Stimulated activated memory B cell treated with anti-CD40 and anti-IgM and Interleukin-4, amounts not matched to agents 10 μg/mL and 1 μg/mL and 100 μg/mL, for 72 hours (primary cell): ENCODE measurements around the gene CHMP4B.

Source experiments
- ATAC-seq: fragments of 150-1000 bp; cut with Tn5 transposase; 2 replicates; pipeline ENCODE4 v1.10.0; 2021
- H3K27ac Mint-ChIP-seq: one replicate; pipeline ENCODE4 v1.8.0; 2022; ENCODE audit warnings: mild to moderate bottlenecking, mixed read lengths
- H3K27me3 Mint-ChIP-seq: one replicate; pipeline ENCODE4 v1.8.0; 2022; ENCODE audit warnings: mixed read lengths
- H3K36me3 Mint-ChIP-seq: one replicate; pipeline ENCODE4 v1.8.0; 2022; ENCODE audit warnings: mixed read lengths
- H3K4me1 Mint-ChIP-seq: one replicate; pipeline ENCODE4 v1.8.0; 2022; ENCODE audit warnings: mixed read lengths
- H3K4me3 Mint-ChIP-seq: one replicate; pipeline ENCODE4 v1.8.0; 2022; ENCODE audit warnings: mild to moderate bottlenecking, moderate library complexity, mixed read lengths
- H3K9me3 Mint-ChIP-seq: one replicate; pipeline ENCODE4 v1.8.0; 2022; ENCODE audit warnings: mixed read lengths

The CHMP4B gene

GRCh38 chr20:33796907-33797544 is 14.1 kb upstream of the CHMP4B start:
- H3K27ac Mint-ChIP-seq = no peak overlapping the region
- ATAC-seq = no peak
- H3K36me3 Mint-ChIP-seq = no peaks in the 10 kb centered on the region
- H3K27me3 Mint-ChIP-seq = no peaks in the 10 kb centered on the region
- no peak overlapping the region for H3K4me3 Mint-ChIP-seq
- no peaks in the 10 kb centered on the region for H3K4me1 Mint-ChIP-seq
- no peaks in the 10 kb centered on the region for H3K9me3 Mint-ChIP-seq

GRCh38 chr20:33798444-33798843 is 12.7 kb upstream of the CHMP4B start:
- H3K4me1 Mint-ChIP-seq = no peaks in the 10 kb centered on the region
- no peak overlapping the region for H3K27ac Mint-ChIP-seq
- ATAC-seq = no peak
- no peaks in the 10 kb centered on the region for H3K36me3 Mint-ChIP-seq
- no peak overlapping the region for H3K4me3 Mint-ChIP-seq
- H3K27me3 Mint-ChIP-seq = no peaks in the 10 kb centered on the region
- no peaks in the 10 kb centered on the region for H3K9me3 Mint-ChIP-seq

GRCh38 chr20:33803921-33804337 is 7.2 kb upstream of the CHMP4B start:
- no peaks in the 10 kb centered on the region for H3K4me1 Mint-ChIP-seq
- no peaks in the 10 kb centered on the region for H3K36me3 Mint-ChIP-seq
- no peaks in the 10 kb centered on the region for H3K27me3 Mint-ChIP-seq
- no peak overlapping the region for H3K27ac Mint-ChIP-seq
- no peak overlapping the region for H3K4me3 Mint-ChIP-seq
- ATAC-seq = no peak
- no peaks in the 10 kb centered on the region for H3K9me3 Mint-ChIP-seq

GRCh38 chr20:33808388-33808787 is 2.8 kb upstream of the CHMP4B start:
- Mint-ChIP-seq H3K27ac (no peak overlapping the region), H3K27me3 (no peaks in the 10 kb centered on the region), H3K4me1 (peaks cover 16% of the 10 kb centered on the region)

GRCh38 chr20:33810259-33810658 is 889 bp upstream of the CHMP4B start:
- Mint-ChIP-seq H3K4me3 (no peak overlapping the region), H3K27me3 (no peaks in the 10 kb centered on the region)

More at GRCh38 chr20:33808388-33808787, 2.8 kb upstream of the CHMP4B start:
- Mint-ChIP-seq H3K4me3 (no peak overlapping the region), H3K36me3 (peaks cover 18% of the 10 kb centered on the region), H3K9me3 (no peaks in the 10 kb centered on the region)
- no peak for ATAC-seq

GRCh38 chr20:33811776-33812151 is 616 bp downstream of the CHMP4B start:
- H3K36me3 Mint-ChIP-seq = peaks cover 31% of the 10 kb centered on the region
- H3K27ac Mint-ChIP-seq = peak overlapping the region; percentile 98
- H3K9me3 Mint-ChIP-seq = no peaks in the 10 kb centered on the region
- no peaks in the 10 kb centered on the region for H3K27me3 Mint-ChIP-seq
- H3K4me1 Mint-ChIP-seq = peaks cover 46% of the 10 kb centered on the region
- peak; percentile 44 for ATAC-seq
- H3K4me3 Mint-ChIP-seq = peak overlapping the region; percentile 93

More at GRCh38 chr20:33810259-33810658, 889 bp upstream of the CHMP4B start:
- Mint-ChIP-seq H3K9me3 (no peaks in the 10 kb centered on the region), H3K27ac (no peak overlapping the region), H3K4me1 (peaks cover 33% of the 10 kb centered on the region), H3K36me3 (peaks cover 29% of the 10 kb centered on the region)
- ATAC-seq = no peak

- H3K4me1 Mint-ChIP-seq = peaks cover 52% of the 10 kb centered on the region
- peak overlapping the region; percentile 98 for H3K27ac Mint-ChIP-seq
- no peak for ATAC-seq
- peak overlapping the region; percentile 93 for H3K4me3 Mint-ChIP-seq
- H3K27me3 Mint-ChIP-seq = no peaks in the 10 kb centered on the region
- peaks cover 31% of the 10 kb centered on the region for H3K36me3 Mint-ChIP-seq
- no peaks in the 10 kb centered on the region for H3K9me3 Mint-ChIP-seq
Observed at GRCh38 chr20:33812152-33812849, 1.2 kb downstream of the CHMP4B start.

GRCh38 chr20:33812908-33813462 is 1.8 kb downstream of the CHMP4B start:
- H3K27me3 Mint-ChIP-seq = no peaks in the 10 kb centered on the region
- peak overlapping the region; percentile 93 for H3K4me3 Mint-ChIP-seq
- peaks cover 59% of the 10 kb centered on the region for H3K4me1 Mint-ChIP-seq
- ATAC-seq = no peak
- H3K36me3 Mint-ChIP-seq = peaks cover 31% of the 10 kb centered on the region
- peak overlapping the region; percentile 98 for H3K27ac Mint-ChIP-seq
- H3K9me3 Mint-ChIP-seq = no peaks in the 10 kb centered on the region

- no peak for ATAC-seq
- peaks cover 32% of the 10 kb centered on the region for H3K36me3 Mint-ChIP-seq
- peaks cover 71% of the 10 kb centered on the region for H3K4me1 Mint-ChIP-seq
- no peak overlapping the region for H3K27ac Mint-ChIP-seq
- H3K9me3 Mint-ChIP-seq = no peaks in the 10 kb centered on the region
- H3K27me3 Mint-ChIP-seq = no peaks in the 10 kb centered on the region
- H3K4me3 Mint-ChIP-seq = peak overlapping the region; percentile 93
Observed at GRCh38 chr20:33814238-33814712, 3.1 kb downstream of the CHMP4B start.

GRCh38 chr20:33815671-33816070 is 4.5 kb downstream of the CHMP4B start:
- no peak for ATAC-seq
- no peaks in the 10 kb centered on the region for H3K27me3 Mint-ChIP-seq
- H3K9me3 Mint-ChIP-seq = no peaks in the 10 kb centered on the region
- H3K36me3 Mint-ChIP-seq = peaks cover 42% of the 10 kb centered on the region
- H3K27ac Mint-ChIP-seq = no peak overlapping the region
- H3K4me1 Mint-ChIP-seq = peaks cover 85% of the 10 kb centered on the region
- H3K4me3 Mint-ChIP-seq = no peak overlapping the region

GRCh38 chr20:33816191-33816590 is 5.0 kb downstream of the CHMP4B start:
- no peak for ATAC-seq
- Mint-ChIP-seq H3K9me3 (no peaks in the 10 kb centered on the region), H3K27me3 (no peaks in the 10 kb centered on the region), H3K4me1 (peaks cover 87% of the 10 kb centered on the region), H3K36me3 (peaks cover 43% of the 10 kb centered on the region), H3K27ac (no peak overlapping the region), H3K4me3 (no peak overlapping the region)

- H3K4me1 Mint-ChIP-seq = peaks cover 84% of the 10 kb centered on the region
- H3K27ac Mint-ChIP-seq = peak overlapping the region; percentile 42
Observed at GRCh38 chr20:33817411-33817810, 6.3 kb downstream of the CHMP4B start.

GRCh38 chr20:33819456-33819855 is 8.3 kb downstream of the CHMP4B start:
- H3K4me1 Mint-ChIP-seq = peaks cover 73% of the 10 kb centered on the region

More at GRCh38 chr20:33817411-33817810, 6.3 kb downstream of the CHMP4B start:
- no peak for ATAC-seq
- no peak overlapping the region for H3K4me3 Mint-ChIP-seq
- H3K27me3 Mint-ChIP-seq = no peaks in the 10 kb centered on the region
- H3K9me3 Mint-ChIP-seq = no peaks in the 10 kb centered on the region
- H3K36me3 Mint-ChIP-seq = peaks cover 34% of the 10 kb centered on the region

GRCh38 chr20:33820362-33820761 is 9.2 kb downstream of the CHMP4B start:
- peak overlapping the region; percentile 42 for H3K27ac Mint-ChIP-seq
- no peak overlapping the region for H3K4me3 Mint-ChIP-seq
- H3K27me3 Mint-ChIP-seq = no peaks in the 10 kb centered on the region

More at GRCh38 chr20:33819456-33819855, 8.3 kb downstream of the CHMP4B start:
- Mint-ChIP-seq H3K4me3 (no peak overlapping the region), H3K36me3 (peaks cover 20% of the 10 kb centered on the region), H3K27ac (peak overlapping the region; percentile 42), H3K9me3 (no peaks in the 10 kb centered on the region), H3K27me3 (no peaks in the 10 kb centered on the region)
- ATAC-seq = no peak

GRCh38 chr20:33821270-33821836 is 10.2 kb downstream of the CHMP4B start:
- H3K27me3 Mint-ChIP-seq = no peaks in the 10 kb centered on the region
- no peak overlapping the region for H3K27ac Mint-ChIP-seq
- H3K9me3 Mint-ChIP-seq = no peaks in the 10 kb centered on the region
- peaks cover 76% of the 10 kb centered on the region for H3K4me1 Mint-ChIP-seq
- H3K4me3 Mint-ChIP-seq = no peak overlapping the region
- peaks cover 12% of the 10 kb centered on the region for H3K36me3 Mint-ChIP-seq
- ATAC-seq = no peak

More at GRCh38 chr20:33820362-33820761, 9.2 kb downstream of the CHMP4B start:
- peaks cover 74% of the 10 kb centered on the region for H3K4me1 Mint-ChIP-seq
- H3K36me3 Mint-ChIP-seq = peaks cover 13% of the 10 kb centered on the region
- ATAC-seq = no peak
- H3K9me3 Mint-ChIP-seq = no peaks in the 10 kb centered on the region
